Measurements from ENCODE around the gene NTRK3.

NTRK3 gene

DNA sequence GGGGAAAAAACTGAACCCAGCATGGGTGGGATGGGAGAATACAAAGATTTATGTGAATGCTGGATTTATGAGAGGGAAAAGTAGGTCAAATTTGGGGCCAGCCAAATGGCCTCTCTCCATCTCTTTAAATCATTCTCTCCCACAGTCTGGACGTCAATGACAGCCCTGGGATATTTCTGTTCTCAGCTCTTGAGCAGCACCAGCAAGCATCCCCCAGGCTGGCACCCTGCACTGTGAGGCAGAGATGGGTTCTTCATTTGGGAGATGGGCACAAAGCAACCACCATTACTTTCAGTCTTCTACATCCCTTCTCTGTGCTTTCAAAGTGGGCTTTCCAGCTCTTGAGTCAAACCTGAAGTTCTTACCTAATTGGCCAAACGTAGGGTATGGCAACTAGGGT lies 321.0 kb downstream of the NTRK3 start:
- DNase-seq, result no peak

- no peak for DNase-seq
Measured at GRCh38 chr15:87931584-87931983, 325.0 kb downstream of the NTRK3 start.

DNA sequence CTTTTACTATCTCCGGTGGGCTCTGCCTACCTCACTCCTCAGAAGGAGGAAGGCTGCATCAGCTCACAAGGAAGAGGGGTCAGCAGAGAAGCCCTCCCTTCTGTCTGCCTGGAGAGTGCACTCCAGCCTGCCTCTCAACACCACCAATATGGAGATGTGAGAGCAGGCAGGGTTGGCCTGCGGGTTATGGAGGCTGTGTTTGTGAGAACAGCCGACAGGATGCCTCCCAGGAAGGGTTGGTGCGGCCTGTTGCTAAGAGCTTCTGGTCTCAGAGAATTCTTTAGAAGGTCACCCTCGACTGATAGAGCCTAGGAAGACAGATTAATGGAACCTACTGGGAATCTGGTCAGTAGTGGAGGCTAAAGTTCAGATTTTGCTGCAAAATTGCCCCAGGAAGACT lies 326.1 kb downstream of the NTRK3 start:
- no peak for DNase-seq

DNA sequence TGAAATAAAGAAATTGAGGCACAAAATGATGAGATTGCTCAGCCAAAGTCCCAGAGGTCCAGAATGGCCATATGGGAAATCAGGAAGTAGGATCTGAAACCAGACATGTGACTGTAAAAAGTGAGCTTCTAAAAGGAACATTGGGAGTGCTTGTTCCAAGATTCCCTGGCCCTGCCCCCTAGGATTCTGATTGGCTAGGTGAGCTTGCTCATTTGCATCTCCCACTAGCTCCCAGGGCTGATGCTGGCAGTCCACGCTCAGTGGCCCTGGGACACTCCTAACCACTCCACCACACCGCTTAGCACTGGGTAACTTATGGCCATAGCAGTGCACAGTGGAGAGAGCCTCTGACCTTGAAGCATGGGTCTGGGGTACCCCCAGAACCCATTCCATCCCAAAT lies 326.7 kb downstream of the NTRK3 start:
- DNase-seq, result no peak

DNA sequence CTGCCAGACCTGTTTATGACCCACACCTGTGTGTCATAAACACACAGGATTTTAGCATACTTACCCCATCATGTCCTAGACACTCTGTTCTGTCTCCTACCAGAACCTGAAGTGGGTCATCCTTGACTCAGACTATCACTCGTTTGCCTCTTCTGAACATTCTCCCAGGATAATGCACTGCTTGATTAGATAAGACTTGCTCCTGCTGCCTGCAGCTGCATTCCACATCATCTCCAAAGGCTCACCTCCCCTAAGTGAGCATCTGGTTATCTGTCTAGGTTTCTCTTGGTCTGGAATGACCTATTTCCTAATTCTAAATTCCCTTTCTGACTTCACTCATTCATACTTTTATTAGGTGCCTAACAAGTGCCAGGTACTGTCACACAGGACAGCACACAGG lies 332.1 kb downstream of the NTRK3 start:
- no peak for DNase-seq

DNA sequence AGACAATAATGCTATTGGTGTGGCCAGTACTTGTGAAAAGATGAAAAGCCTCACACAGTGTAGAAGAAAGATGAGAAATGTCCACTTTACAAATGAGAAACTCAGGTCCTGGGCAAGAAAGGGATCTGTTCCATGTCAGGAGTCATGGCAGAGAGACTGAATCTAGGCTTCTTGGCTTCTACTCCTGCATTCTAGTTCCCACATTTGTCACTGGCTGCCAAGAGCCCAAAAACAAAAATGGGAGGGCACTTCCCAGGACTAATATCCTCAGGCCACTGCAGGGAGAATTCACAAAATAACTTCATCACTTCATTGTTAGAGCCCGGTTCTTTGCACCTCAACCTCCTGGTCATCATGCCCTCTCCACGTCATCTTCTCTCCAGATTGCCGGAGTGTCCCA lies 337.5 kb downstream of the NTRK3 start:
- no peak for DNase-seq

DNA sequence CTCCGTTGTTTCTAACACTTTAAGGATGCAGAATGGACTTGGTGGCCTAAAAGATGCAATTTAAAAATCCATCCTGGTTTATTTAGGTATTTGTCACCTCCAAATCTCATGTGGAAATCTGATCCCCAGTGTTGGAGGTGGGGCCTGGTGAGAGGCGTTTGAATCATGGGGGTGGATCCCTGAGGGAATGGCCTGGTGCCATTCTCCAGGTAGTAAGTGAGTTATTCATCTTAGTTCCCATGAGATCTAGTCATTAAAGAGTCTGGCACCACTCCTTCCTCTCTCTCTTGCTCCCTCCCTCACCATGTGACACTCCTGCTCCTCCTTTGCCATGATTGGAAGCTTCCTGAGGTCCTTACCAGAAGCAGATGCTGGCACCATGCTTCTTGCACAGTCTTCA lies 339.1 kb downstream of the NTRK3 start:
- DNase-seq, result no peak

DNA sequence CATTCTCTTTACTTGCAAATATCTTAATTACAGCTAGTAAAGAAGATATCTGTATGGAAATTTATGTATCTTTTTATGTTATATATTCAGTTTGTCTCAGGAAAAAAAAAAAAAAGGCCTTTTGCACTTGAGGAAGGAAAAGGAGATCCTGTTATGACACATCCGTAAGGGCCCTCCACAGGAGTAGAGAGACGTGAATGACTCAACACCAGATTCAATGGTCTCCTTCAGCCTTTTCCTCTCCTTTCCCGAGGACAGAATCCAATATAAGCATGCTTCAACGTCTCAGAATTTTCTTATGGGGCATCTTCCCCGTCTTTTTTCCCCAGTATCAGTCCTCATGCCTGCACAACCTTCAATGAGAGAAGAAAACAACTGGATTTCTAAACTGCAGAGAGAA lies 340.3 kb downstream of the NTRK3 start:
- DNase-seq, result no peak

- no peak for DNase-seq
Measured at GRCh38 chr15:87910301-87910700, 346.2 kb downstream of the NTRK3 start.

GRCh38 chr15:87907676-87908446 lies 348.7 kb downstream of the NTRK3 start:
- DNase-seq, result no peak

DNA sequence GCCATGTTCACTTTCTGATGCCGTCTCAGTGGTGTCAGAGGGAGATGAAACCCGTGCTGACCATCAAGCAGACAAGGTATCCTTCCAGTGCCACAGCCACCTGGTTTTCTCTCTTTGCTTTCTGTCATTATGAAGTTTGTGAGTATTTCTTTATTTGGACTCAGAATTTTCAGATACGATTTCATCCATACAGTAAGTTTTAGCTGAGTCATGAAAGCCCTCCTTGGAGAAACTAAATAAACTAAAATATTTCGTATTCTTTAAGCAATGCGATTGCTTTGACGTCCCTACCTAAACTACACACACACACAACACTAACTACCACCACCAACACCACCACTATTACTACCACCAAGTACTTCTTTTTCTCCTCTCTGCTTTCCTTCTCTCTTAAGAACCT lies 350.1 kb downstream of the NTRK3 start:
- no peak for DNase-seq

DNA sequence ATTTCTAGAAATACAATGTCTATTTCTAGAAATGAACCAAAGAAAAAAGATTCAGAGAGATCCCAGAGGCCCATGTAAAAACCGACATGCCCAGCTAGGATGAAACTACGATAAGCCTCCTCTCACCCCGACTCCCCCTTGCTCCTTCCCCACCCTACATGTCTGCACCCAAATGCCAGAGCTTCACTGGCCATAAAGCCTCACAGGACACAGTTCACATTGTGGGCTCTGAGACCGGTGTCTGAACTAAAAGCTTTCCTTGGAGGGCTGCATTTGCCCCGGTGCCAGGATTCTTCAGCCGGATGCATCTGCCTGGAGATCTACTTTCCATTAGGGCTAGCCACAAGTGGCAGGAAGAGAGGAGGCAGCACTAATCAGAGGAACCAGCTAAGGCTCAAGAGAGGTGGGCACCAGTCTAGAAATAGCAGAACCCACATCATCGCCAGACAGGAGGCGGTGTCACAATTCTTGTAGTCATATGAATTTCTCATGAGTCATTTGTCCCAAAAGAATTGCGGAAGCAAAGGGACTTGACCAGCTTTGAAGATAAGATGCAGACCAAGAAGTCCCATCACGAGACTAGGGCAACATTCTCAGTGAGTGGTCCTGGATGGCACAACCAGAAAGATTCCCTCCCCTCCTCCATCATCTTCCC lies 353.6 kb downstream of the NTRK3 start:
- no peak for DNase-seq

- no peak for DNase-seq
Measured at GRCh38 chr15:87901926-87902690, 354.4 kb downstream of the NTRK3 start.

DNA sequence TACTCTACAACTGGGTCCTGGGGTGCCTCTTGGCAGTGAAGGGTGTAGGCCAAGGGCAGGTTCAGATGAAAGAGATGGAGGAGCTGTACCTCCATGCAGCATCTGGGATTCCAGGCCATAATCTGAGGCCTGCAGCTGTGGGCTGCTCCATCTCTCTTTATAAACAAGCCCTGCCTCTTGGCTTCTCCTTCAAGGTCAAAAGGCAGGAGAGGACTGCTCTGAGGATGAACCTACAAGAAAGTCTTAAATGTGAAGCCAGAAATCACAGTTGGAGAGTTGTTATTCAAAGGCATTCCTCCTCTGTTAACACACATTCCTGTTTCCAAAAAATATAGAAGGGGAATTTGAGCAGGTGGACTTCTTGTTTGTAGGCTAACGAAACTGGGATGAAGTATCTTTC lies 355.5 kb downstream of the NTRK3 start:
- no peak for DNase-seq

DNA sequence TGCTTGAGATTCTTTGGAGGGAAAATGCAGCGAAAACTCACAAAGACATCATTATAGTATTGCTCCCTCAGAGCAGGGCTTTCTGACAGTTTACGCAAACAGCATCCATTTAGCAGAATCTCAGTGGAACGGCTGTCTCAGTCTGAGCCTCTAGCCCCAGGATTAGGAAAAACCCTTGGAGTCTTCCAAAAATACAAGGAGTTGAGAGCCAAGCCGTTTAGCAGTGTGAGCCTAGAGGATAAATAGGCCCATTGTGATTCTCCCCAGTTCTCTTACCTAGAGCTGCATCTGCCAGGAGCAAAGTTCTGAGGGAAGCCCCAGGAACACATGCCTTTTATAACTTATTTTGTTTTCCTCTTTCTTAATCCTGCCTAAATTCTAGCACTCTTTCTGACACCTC lies 359.6 kb downstream of the NTRK3 start:
- no peak for DNase-seq

- no peak for DNase-seq
Measured at GRCh38 chr15:87887177-87887576, 369.4 kb downstream of the NTRK3 start.

DNA sequence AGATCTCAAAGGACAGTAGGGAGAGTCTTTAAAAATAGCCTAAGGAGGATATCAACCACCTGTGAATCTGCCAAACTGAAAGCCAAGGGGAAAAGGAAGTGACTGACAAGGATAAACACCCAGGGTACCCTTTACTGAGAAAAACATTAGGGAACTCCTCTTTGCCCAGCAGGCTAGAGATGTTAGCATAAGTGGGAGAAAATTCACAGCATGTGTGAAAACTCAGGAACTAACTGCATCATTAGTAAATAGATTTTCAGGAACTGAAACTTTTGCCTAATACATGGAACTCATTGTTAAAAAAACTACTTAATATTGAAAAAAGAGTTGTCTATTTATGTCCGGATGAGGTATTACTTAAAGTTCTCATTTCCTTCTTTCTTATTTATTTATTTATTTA lies 375.5 kb downstream of the NTRK3 start:
- DNase-seq, result no peak

DNA sequence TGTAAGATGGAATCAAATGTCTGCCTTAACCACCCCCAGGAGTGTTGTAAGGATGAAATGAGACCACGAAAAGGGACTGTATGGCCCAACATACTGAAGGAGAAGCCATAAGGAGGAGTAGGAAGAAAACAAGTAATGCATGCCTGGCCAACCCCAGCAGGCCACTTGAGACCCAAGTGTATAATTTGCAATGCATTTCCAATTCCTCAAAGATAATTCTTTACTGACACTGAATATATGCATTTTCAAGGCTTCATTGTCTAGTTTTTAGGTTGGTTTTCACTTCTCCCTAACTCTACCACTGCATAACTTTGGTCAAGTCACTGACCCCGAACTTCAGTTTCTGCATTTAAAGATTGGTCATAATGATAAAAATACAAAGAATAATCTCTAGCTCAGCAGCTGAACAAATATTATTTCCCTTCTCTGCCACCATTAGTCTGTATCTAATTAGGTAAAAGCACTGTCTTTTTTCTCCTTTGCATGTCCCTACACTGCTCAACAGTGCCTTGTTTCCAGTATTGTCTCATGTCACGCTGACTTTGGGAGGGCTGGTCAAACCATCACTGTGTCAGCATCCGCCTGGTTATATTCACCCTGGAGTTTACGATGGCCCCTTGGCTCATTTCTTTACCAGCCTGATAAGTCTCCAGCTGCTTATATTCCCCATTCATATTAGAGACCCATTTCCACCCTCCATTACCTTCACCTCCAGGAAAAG lies 378.6 kb downstream of the NTRK3 start:
- DNase-seq, result no peak

GRCh38 chr15:87877114-87877810 lies 379.3 kb downstream of the NTRK3 start:
- DNase-seq, result no peak

GRCh38 chr15:87874896-87875711 lies 381.4 kb downstream of the NTRK3 start:
- DNase-seq, result no peak

- DNase-seq, result no peak
Measured at GRCh38 chr15:87873516-87873915, 383.0 kb downstream of the NTRK3 start.
